Calu3 (cell line): Measurements from ENCODE around the gene C5AR2. TPM values are rescaled to one million over a fixed set of nuclear protein-coding genes. Genes with fewer than 3 reads are reported as not detected.
A peak's percentile ranks its signal among the peaks of the same experiment; 100 is the strongest.
"Not testable (repeated sequence)": the region's sequence is repeated elsewhere in the genome, so short reads cannot be mapped to it uniquely, and the experiment has no call there.

ENCODE experiments used
- Bru-seq: library from RNA; stranded (reverse); fragments of 400-500 nt; gene quantifications from one replicate; lab custom pipeline; 2021; lab: Mats Ljungman, UMichigan
- BruChase-seq, 2 experiments: library from RNA; stranded (reverse); fragments of 400-500 nt; gene quantifications; one replicate each; lab custom pipeline; 2021; lab: Mats Ljungman, UMichigan
- BruUV-seq: library from RNA; stranded (reverse); fragments of 400-500 nt; replicated peaks from 2 replicates; lab custom pipeline; 2021; lab: Mats Ljungman, UMichigan
- CTCF ChIA-PET: fragments of 300-600 bp; sonication (Branson Sonifier 250); formaldehyde crosslinking; loops from one replicate; lab custom pipeline; 2022; ENCODE audit warnings: antibody characterized with exemption; lab: Charles Lee
- DNase-seq: peaks from one replicate; pipeline ENCODE4 v3.0.0; 2022
- H3K27ac Mint-ChIP-seq: one replicate; pipeline ENCODE4 v1.8.0; 2022; ENCODE audit warnings: mixed read lengths; ENCODE audit not compliant: unreplicated experiment
- H3K27me3 Mint-ChIP-seq: one replicate; pipeline ENCODE4 v1.8.0; 2022; ENCODE audit warnings: mixed read lengths; ENCODE audit not compliant: unreplicated experiment
- H3K36me3 Mint-ChIP-seq: one replicate; pipeline ENCODE4 v1.8.0; 2022; ENCODE audit warnings: mild to moderate bottlenecking, moderate library complexity, mixed read lengths; ENCODE audit not compliant: insufficient read depth, unreplicated experiment
- H3K4me1 Mint-ChIP-seq: one replicate; pipeline ENCODE4 v1.8.0; 2022; ENCODE audit warnings: mild to moderate bottlenecking, low read depth, mixed read lengths; ENCODE audit not compliant: unreplicated experiment
- H3K4me3 Mint-ChIP-seq: one replicate; pipeline ENCODE4 v1.8.0; 2022; ENCODE audit warnings: mild to moderate bottlenecking, low read depth, moderate library complexity, mixed read lengths; ENCODE audit not compliant: unreplicated experiment
- H3K9me3 Mint-ChIP-seq: one replicate; pipeline ENCODE4 v1.8.0; 2022; ENCODE audit warnings: low read depth, mixed read lengths; ENCODE audit not compliant: unreplicated experiment
- CTCF ChIP-seq: fragments of 200-600 bp; IDR thresholded peaks from one replicate; pipeline ENCODE4 v1.8.0; 2022; ENCODE audit warnings: antibody characterized with exemption; ENCODE audit not compliant: unreplicated experiment
- intact Hi-C: fragments of 100-400 bp; cut with micrococcal nuclease; formaldehyde crosslinking; loops from one replicate; pipeline ENCODE4 v1.10.0; 2022; ENCODE audit not compliant: unreplicated experiment
- long read RNA-seq: library from polyadenylated mRNA; stranded (forward); transcript quantifications from one replicate; pipeline ENCODE4 v2.0.0, GENCODE V29; 2022
- total RNA-seq: library from RNA; stranded (reverse); gene quantifications from 2 replicates; pipeline ENCODE4 v1.2.3, GENCODE V29; 2022

C5AR2 gene
- 0.31 TPM in 1 of 2 replicates, not detected in the other for total RNA-seq
- not detected for Bru-seq, nascent RNA
- not detected for BruChase-seq, experiment 1, labeled RNA remaining after a 6-hour chase
- BruChase-seq, experiment 2, labeled RNA remaining after a 2-hour chase = percentile 7 among the genes with signal in this experiment
- long read RNA-seq = 0 reads

GRCh38 chr19:47331931-47332547 lies at the start of gene C5AR2:
Gene C5AR2, plus strand, starts transcription at chr19:47332175. Its CDS starts 8,625 bp downstream, at chr19:47340800.
- Mint-ChIP-seq H3K36me3 (peaks cover 8% of the 10 kb centered on the region), H3K9me3 (no peaks in the 10 kb centered on the region), H3K27ac (no peak within 1 kb of the TSS), H3K4me3 (no peak within 1 kb of the TSS), H3K4me1 (no peaks in the 10 kb centered on the region), H3K27me3 (peaks cover 34% of the 10 kb centered on the region)
- no peak for TF ChIP-seq CTCF
- CTCF ChIA-PET = no interaction called here
- DNase-seq = no peak
- intact Hi-C loops = no loop called here
- BruUV-seq = no TSS peak

GRCh38 chr19:47283405-47284059 lies 48.4 kb upstream of the C5AR2 start:
- no peak for DNase-seq
- Mint-ChIP-seq H3K9me3 (no peaks in the 10 kb centered on the region), H3K4me3 (no peak overlapping the region), H3K27ac (no peak overlapping the region), H3K27me3 (no peaks in the 10 kb centered on the region), H3K36me3 (peaks cover 30% of the 10 kb centered on the region), H3K4me1 (peaks cover 19% of the 10 kb centered on the region)
- CTCF ChIA-PET = no interaction called here
- intact Hi-C loops = no loop called here
- TF ChIP-seq CTCF = no peak
- no TSS peak for BruUV-seq

GRCh38 chr19:47284324-47284899 lies 47.6 kb upstream of the C5AR2 start:
- H3K4me1 Mint-ChIP-seq = peaks cover 21% of the 10 kb centered on the region
- CTCF ChIA-PET = no interaction called here
- peak; percentile 75 for DNase-seq
- no TSS peak for BruUV-seq
- no peak overlapping the region for H3K27ac Mint-ChIP-seq
- TF ChIP-seq CTCF = peak; percentile 59
- intact Hi-C loops = no loop called here
- no peaks in the 10 kb centered on the region for H3K9me3 Mint-ChIP-seq
- no peaks in the 10 kb centered on the region for H3K27me3 Mint-ChIP-seq
- peaks cover 34% of the 10 kb centered on the region for H3K36me3 Mint-ChIP-seq
- no peak overlapping the region for H3K4me3 Mint-ChIP-seq

- intact Hi-C loops = loop anchor here (2.0 to 5.0 kb wide), 3 partner anchors 96 to 131 kb away; no protein-coding TSS in a partner anchor
- CTCF ChIA-PET = interaction anchor here (0.6 to 1.6 kb wide), 5 partner anchors 39 to 637 kb away, joined by 3 to 7 read pairs (median 4); partner anchors contain the start of gene DHX34
- Mint-ChIP-seq H3K27me3 (no peaks in the 10 kb centered on the region), H3K36me3 (peaks cover 10% of the 10 kb centered on the region), H3K4me3 (no peak overlapping the region), H3K4me1 (peaks cover 2% of the 10 kb centered on the region), H3K27ac (no peak overlapping the region), H3K9me3 (no peaks in the 10 kb centered on the region)
- TF ChIP-seq CTCF = peak; percentile 86
- DNase-seq = peak; percentile 91
- no TSS peak for BruUV-seq
Measured at GRCh38 chr19:47296036-47296435, 35.9 kb upstream of the C5AR2 start.

- intact Hi-C loops, BruUV-seq, H3K4me3 Mint-ChIP-seq, DNase-seq, H3K4me1 Mint-ChIP-seq, H3K27ac Mint-ChIP-seq, H3K27me3 Mint-ChIP-seq, H3K9me3 Mint-ChIP-seq: not testable (repeated sequence)
- H3K36me3 Mint-ChIP-seq = peaks cover 11% of the 10 kb centered on the region
- CTCF ChIA-PET = interaction anchor here (0.6 to 0.7 kb wide), 2 partner anchors 363 to 1416 kb away, joined by 3 to 4 read pairs; no protein-coding TSS in a partner anchor
Measured at GRCh38 chr19:47300867-47301266, 31.1 kb upstream of the C5AR2 start.
